Choroid plexus epithelial cell (primary cell): Measurements from ENCODE around the gene FGF23.

Source experiments
- DNase-seq: peaks from one replicate; pipeline ENCODE4 v3.0.0-alpha.2; 2010; ENCODE audit warnings: low read depth
- H3K4me3 ChIP-seq: 2 replicates; pipeline ENCODE4 v1.5.1; 2011; ENCODE audit warnings: low read depth, mild to moderate bottlenecking, control low read depth, low read length, moderate library complexity
- CTCF ChIP-seq: conservative IDR thresholded peaks from 2 replicates; pipeline ENCODE4 v1.5.1; 2011; ENCODE audit warnings: low read depth, mild to moderate bottlenecking, control low read depth, inconsistent platforms, low read length, moderate library complexity

Gene FGF23

GRCh38 chr12:4379405-4379804 is at the start of gene FGF23:
Gene FGF23 (minus strand): TSS chr12:4379712. CDS start chr12:4379582, 130 bp downstream.
- peak; percentile 36 for DNase-seq
- H3K4me3 ChIP-seq, result no peak within 1 kb of the TSS
- TF ChIP-seq CTCF, result no peak

- no peak overlapping the region for H3K4me3 ChIP-seq
- no peak for TF ChIP-seq CTCF
- DNase-seq, result no peak
Measured at GRCh38 chr12:4424422-4424821, 44.9 kb upstream of the FGF23 start.

GRCh38 chr12:4423528-4424195 is 44.1 kb upstream of the FGF23 start:
- TF ChIP-seq CTCF, result no peak
- H3K4me3 ChIP-seq, result no peak overlapping the region
- DNase-seq, result no peak

GRCh38 chr12:4422985-4423384 is 43.5 kb upstream of the FGF23 start:
- H3K4me3 ChIP-seq, result no peak overlapping the region
- no peak for DNase-seq
- no peak for TF ChIP-seq CTCF

- peak; percentile 73 for TF ChIP-seq CTCF
- peak; percentile 61 for DNase-seq
- no peak overlapping the region for H3K4me3 ChIP-seq
Measured at GRCh38 chr12:4421590-4422031, 42.1 kb upstream of the FGF23 start.

GRCh38 chr12:4420138-4420670 is 40.7 kb upstream of the FGF23 start:
- DNase-seq, result no peak
- TF ChIP-seq CTCF, result no peak
- no peak overlapping the region for H3K4me3 ChIP-seq

GRCh38 chr12:4418913-4419312 is 39.4 kb upstream of the FGF23 start:
- no peak overlapping the region for H3K4me3 ChIP-seq
- TF ChIP-seq CTCF, result no peak
- DNase-seq, result no peak
